ENCODE results near the gene CCDC3.

CCDC3 gene

DNA sequence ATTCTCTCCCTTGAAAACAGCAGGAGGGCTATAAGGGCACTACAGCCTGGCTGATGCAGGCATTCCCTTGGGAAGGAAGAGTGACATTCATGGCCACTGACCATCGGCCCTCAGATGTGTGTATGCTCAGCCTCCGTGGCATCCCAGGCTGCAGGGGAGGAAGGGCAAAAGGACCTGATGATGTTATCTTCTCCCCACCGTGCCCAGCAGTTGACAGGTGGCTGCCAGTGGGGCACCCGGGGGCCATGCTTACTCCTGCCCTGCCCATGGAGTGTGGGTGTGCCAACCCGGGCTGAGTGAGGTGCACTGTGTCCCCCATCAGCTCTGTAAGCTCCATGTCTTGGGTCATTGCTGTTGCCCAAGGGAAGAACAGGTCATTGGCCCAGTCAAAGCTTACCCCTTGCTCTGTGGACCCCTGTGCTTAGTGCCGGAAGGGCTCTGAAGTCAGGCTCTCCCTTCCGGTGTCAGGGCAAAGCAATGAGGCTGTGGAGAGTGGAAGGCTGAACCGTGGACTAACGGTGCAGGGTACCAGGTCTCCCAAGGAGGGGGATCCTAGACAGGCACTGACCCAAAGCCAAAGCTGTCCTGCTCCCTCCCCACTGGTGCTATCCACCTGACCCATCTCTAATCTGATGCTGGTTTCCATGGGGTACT is 92.2 kb downstream of the CCDC3 start:
- Histone ChIP-seq H3K27me3 (ENCODE audit: insufficient read depth, low read length) (no peaks in the 10 kb centered on the region), H3K4me1 (ENCODE audit: insufficient read depth, low read length) (no peaks in the 10 kb centered on the region), H3K27ac (ENCODE audit: low read depth, low read length) (no peak overlapping the region), H3K36me3 (ENCODE audit: insufficient read depth, low read length) (no peaks in the 10 kb centered on the region), H3K9me3 (ENCODE audit: insufficient read depth, low read depth, low read length) (no peaks in the 10 kb centered on the region), H3K4me3 (ENCODE audit: low read length) (no peak overlapping the region), H3K9ac (ENCODE audit: low read depth, low read length) (no peak overlapping the region)
- 89% methylated on average over 9 of the region's 9 CpGs for WGBS

GRCh38 chr10:12908773-12909172 is 92.7 kb downstream of the CCDC3 start:
- 94% methylated on average over 4 of the region's 4 CpGs for WGBS
- H3K4me3 ChIP-seq (ENCODE audit: low read length) = no peak overlapping the region
- H3K9me3 ChIP-seq (ENCODE audit: insufficient read depth, low read depth, low read length) = no peaks in the 10 kb centered on the region
- no peak overlapping the region for H3K9ac ChIP-seq (ENCODE audit: low read depth, low read length)
- no peaks in the 10 kb centered on the region for H3K36me3 ChIP-seq (ENCODE audit: insufficient read depth, low read length)
- no peaks in the 10 kb centered on the region for H3K4me1 ChIP-seq (ENCODE audit: insufficient read depth, low read length)
- H3K27me3 ChIP-seq (ENCODE audit: insufficient read depth, low read length) = no peaks in the 10 kb centered on the region
- no peak overlapping the region for H3K27ac ChIP-seq (ENCODE audit: low read depth, low read length)

DNA sequence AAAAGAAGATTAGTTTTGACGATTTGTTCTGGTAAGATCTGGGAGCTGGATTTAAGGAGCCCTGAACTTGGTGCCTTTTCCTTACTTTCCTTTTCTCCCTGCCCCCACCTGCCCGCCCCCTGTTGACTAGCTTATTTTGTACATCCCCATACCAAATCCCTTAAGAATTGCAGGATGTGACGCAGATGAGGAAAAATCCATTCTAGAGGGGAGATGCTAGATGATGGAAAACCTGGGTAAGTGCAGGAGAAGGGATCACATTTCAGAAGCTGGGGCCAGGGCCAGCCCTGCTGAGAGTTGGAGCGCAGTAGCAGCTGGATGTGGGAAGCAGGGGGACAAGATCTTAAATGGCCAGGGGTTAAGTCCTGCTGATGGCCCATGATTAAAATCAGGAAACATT is 93.9 kb downstream of the CCDC3 start:
- Histone ChIP-seq H3K9ac (ENCODE audit: low read depth, low read length) (no peak overlapping the region), H3K4me3 (ENCODE audit: low read length) (no peak overlapping the region), H3K36me3 (ENCODE audit: insufficient read depth, low read length) (no peaks in the 10 kb centered on the region), H3K9me3 (ENCODE audit: insufficient read depth, low read depth, low read length) (no peaks in the 10 kb centered on the region), H3K4me1 (ENCODE audit: insufficient read depth, low read length) (no peaks in the 10 kb centered on the region), H3K27me3 (ENCODE audit: insufficient read depth, low read length) (no peaks in the 10 kb centered on the region), H3K27ac (ENCODE audit: low read depth, low read length) (no peak overlapping the region)
- 90% methylated on average over 4 of the region's 4 CpGs for WGBS

- Histone ChIP-seq H3K9ac (ENCODE audit: low read depth, low read length) (no peak overlapping the region), H3K27me3 (ENCODE audit: insufficient read depth, low read length) (no peaks in the 10 kb centered on the region), H3K27ac (ENCODE audit: low read depth, low read length) (no peak overlapping the region), H3K4me3 (ENCODE audit: low read length) (no peak overlapping the region), H3K9me3 (ENCODE audit: insufficient read depth, low read depth, low read length) (no peaks in the 10 kb centered on the region), H3K4me1 (ENCODE audit: insufficient read depth, low read length) (no peaks in the 10 kb centered on the region), H3K36me3 (ENCODE audit: insufficient read depth, low read length) (no peaks in the 10 kb centered on the region)
- WGBS = 91% methylated on average over 13 of the region's 13 CpGs
Measured at GRCh38 chr10:12906051-12906541, 95.4 kb downstream of the CCDC3 start.

GRCh38 chr10:12905067-12905466 is 96.4 kb downstream of the CCDC3 start:
- Histone ChIP-seq H3K4me3 (ENCODE audit: low read length) (no peak overlapping the region), H3K9me3 (ENCODE audit: insufficient read depth, low read depth, low read length) (no peaks in the 10 kb centered on the region), H3K27me3 (ENCODE audit: insufficient read depth, low read length) (no peaks in the 10 kb centered on the region), H3K9ac (ENCODE audit: low read depth, low read length) (no peak overlapping the region), H3K36me3 (ENCODE audit: insufficient read depth, low read length) (no peaks in the 10 kb centered on the region), H3K4me1 (ENCODE audit: insufficient read depth, low read length) (no peaks in the 10 kb centered on the region), H3K27ac (ENCODE audit: low read depth, low read length) (no peak overlapping the region)
- 92% methylated on average over 5 of the region's 5 CpGs for WGBS

DNA sequence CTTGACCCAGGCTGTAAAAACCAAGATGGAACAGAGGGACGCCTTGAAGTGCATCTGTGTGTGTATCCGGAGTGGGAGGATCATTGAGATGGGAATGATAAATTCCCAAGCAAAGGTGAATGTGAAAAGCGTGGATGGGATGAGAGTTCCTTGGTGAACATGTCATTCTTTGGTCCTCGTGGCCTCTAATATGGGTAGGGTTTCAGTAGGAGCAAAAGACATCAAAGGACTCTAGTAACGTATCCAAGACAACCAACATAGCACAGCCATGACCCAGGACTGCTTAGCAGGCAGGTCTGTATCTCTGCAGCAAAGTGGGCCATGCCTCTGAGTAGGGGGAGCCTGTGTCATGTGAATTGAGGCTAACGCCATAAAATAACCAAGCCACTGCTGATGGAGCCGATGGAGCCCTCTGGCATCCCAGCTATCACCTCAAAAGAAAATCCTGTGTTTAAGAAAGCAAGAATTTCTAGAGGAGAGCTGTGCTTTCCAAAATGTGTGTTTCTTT is 98.6 kb downstream of the CCDC3 start:
- WGBS = 81% methylated on average over 6 of the region's 7 CpGs
- no peak overlapping the region for H3K27ac ChIP-seq (ENCODE audit: low read depth, low read length)
- no peaks in the 10 kb centered on the region for H3K4me1 ChIP-seq (ENCODE audit: insufficient read depth, low read length)
- no peak overlapping the region for H3K4me3 ChIP-seq (ENCODE audit: low read length)
- H3K36me3 ChIP-seq (ENCODE audit: insufficient read depth, low read length) = no peaks in the 10 kb centered on the region
- no peak overlapping the region for H3K9ac ChIP-seq (ENCODE audit: low read depth, low read length)
- H3K27me3 ChIP-seq (ENCODE audit: insufficient read depth, low read length) = no peaks in the 10 kb centered on the region
- H3K9me3 ChIP-seq (ENCODE audit: insufficient read depth, low read depth, low read length) = no peaks in the 10 kb centered on the region

DNA sequence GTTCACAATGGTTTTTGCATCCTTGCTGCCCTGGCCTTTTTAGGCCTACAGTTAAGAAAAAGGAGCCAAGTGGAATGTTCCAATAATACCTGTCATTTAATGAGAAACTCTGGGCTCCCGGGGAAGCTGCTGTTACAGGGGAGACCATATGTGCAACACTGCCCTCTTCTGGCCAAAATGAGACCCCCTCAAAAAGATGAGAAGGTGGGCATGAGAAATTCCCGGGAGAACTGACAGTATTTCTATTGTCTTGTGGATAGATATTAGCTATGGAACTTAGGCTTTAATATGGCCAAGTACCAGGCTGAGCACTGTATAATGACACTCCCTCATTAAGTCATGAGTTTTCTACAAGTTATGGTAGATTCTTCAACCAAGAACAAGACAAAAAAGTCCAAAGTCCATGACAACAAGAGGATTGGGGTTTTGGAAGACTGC is 99.4 kb downstream of the CCDC3 start:
- Histone ChIP-seq H3K27ac (ENCODE audit: low read depth, low read length) (no peak overlapping the region), H3K27me3 (ENCODE audit: insufficient read depth, low read length) (no peaks in the 10 kb centered on the region), H3K4me3 (ENCODE audit: low read length) (no peak overlapping the region), H3K9ac (ENCODE audit: low read depth, low read length) (no peak overlapping the region), H3K4me1 (ENCODE audit: insufficient read depth, low read length) (no peaks in the 10 kb centered on the region), H3K36me3 (ENCODE audit: insufficient read depth, low read length) (no peaks in the 10 kb centered on the region), H3K9me3 (ENCODE audit: insufficient read depth, low read depth, low read length) (no peaks in the 10 kb centered on the region)
- WGBS = 42% methylated on average over 2 of the region's 2 CpGs

DNA sequence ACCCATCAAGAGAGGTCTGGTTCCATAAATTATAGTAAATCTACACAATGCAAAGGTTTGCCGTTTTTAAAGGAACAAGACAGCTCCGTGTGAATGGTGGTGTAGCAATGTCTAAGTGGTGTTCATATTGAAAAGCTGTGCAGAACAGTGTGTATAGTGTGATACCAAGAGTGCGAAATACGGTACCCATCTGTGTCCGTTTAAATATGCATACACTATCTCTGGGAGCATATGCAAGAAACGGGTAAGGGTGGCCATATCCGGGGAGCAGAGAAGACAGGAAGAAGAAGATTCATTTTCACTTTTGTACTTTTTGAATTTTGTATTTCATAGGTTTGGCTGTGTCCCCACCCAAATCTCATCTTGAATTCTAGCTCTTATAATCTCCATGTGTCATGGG is 102.0 kb downstream of the CCDC3 start:
- Histone ChIP-seq H3K9me3 (ENCODE audit: insufficient read depth, low read depth, low read length) (no peaks in the 10 kb centered on the region), H3K27me3 (ENCODE audit: insufficient read depth, low read length) (no peaks in the 10 kb centered on the region)
- 95% methylated on average over 7 of the region's 7 CpGs for WGBS

GRCh38 chr10:12898271-12898670 is 103.2 kb downstream of the CCDC3 start:
- H3K27me3 ChIP-seq (ENCODE audit: insufficient read depth, low read length) = no peaks in the 10 kb centered on the region
- 95% methylated on average over 24 of the region's 24 CpGs for WGBS
- H3K36me3 ChIP-seq (ENCODE audit: insufficient read depth, low read length) = no peaks in the 10 kb centered on the region
- H3K9me3 ChIP-seq (ENCODE audit: insufficient read depth, low read depth, low read length) = no peaks in the 10 kb centered on the region
- H3K4me3 ChIP-seq (ENCODE audit: low read length) = no peak overlapping the region
- no peak overlapping the region for H3K27ac ChIP-seq (ENCODE audit: low read depth, low read length)
- H3K9ac ChIP-seq (ENCODE audit: low read depth, low read length) = no peak overlapping the region
- H3K4me1 ChIP-seq (ENCODE audit: insufficient read depth, low read length) = no peaks in the 10 kb centered on the region

More for the DNA sequence above, 102.0 kb downstream of the CCDC3 start:
- Histone ChIP-seq H3K27ac (ENCODE audit: low read depth, low read length) (no peak overlapping the region), H3K4me1 (ENCODE audit: insufficient read depth, low read length) (no peaks in the 10 kb centered on the region), H3K4me3 (ENCODE audit: low read length) (no peak overlapping the region), H3K36me3 (ENCODE audit: insufficient read depth, low read length) (no peaks in the 10 kb centered on the region), H3K9ac (ENCODE audit: low read depth, low read length) (no peak overlapping the region)

- WGBS = 78% methylated on average over 6 of the region's 6 CpGs
- H3K27ac ChIP-seq (ENCODE audit: low read depth, low read length) = no peak overlapping the region
- no peaks in the 10 kb centered on the region for H3K27me3 ChIP-seq (ENCODE audit: insufficient read depth, low read length)
- no peak overlapping the region for H3K9ac ChIP-seq (ENCODE audit: low read depth, low read length)
- no peaks in the 10 kb centered on the region for H3K9me3 ChIP-seq (ENCODE audit: insufficient read depth, low read depth, low read length)
- no peaks in the 10 kb centered on the region for H3K4me1 ChIP-seq (ENCODE audit: insufficient read depth, low read length)
- no peak overlapping the region for H3K4me3 ChIP-seq (ENCODE audit: low read length)
- H3K36me3 ChIP-seq (ENCODE audit: insufficient read depth, low read length) = no peaks in the 10 kb centered on the region
Measured at GRCh38 chr10:12897278-12897677, 104.2 kb downstream of the CCDC3 start.

GRCh38 chr10:12896251-12896650 is 105.3 kb downstream of the CCDC3 start:
- no peak overlapping the region for H3K9ac ChIP-seq (ENCODE audit: low read depth, low read length)
- 96% methylated on average over 5 of the region's 5 CpGs for WGBS
- no peak overlapping the region for H3K27ac ChIP-seq (ENCODE audit: low read depth, low read length)
- H3K9me3 ChIP-seq (ENCODE audit: insufficient read depth, low read depth, low read length) = no peaks in the 10 kb centered on the region
- no peaks in the 10 kb centered on the region for H3K4me1 ChIP-seq (ENCODE audit: insufficient read depth, low read length)
- H3K27me3 ChIP-seq (ENCODE audit: insufficient read depth, low read length) = no peaks in the 10 kb centered on the region
- no peaks in the 10 kb centered on the region for H3K36me3 ChIP-seq (ENCODE audit: insufficient read depth, low read length)
- no peak overlapping the region for H3K4me3 ChIP-seq (ENCODE audit: low read length)

- Histone ChIP-seq H3K36me3 (ENCODE audit: insufficient read depth, low read length) (no peaks in the 10 kb centered on the region), H3K27me3 (ENCODE audit: insufficient read depth, low read length) (no peaks in the 10 kb centered on the region), H3K27ac (ENCODE audit: low read depth, low read length) (no peak overlapping the region), H3K9ac (ENCODE audit: low read depth, low read length) (no peak overlapping the region), H3K4me3 (ENCODE audit: low read length) (no peak overlapping the region), H3K4me1 (ENCODE audit: insufficient read depth, low read length) (no peaks in the 10 kb centered on the region), H3K9me3 (ENCODE audit: insufficient read depth, low read depth, low read length) (no peaks in the 10 kb centered on the region)
Measured at GRCh38 chr10:12892924-12893323, 108.6 kb downstream of the CCDC3 start.
